GM12874 (cell line): Measurements from ENCODE around the gene CFAP206.
A peak's percentile ranks its signal among the peaks of the same experiment; 100 is the strongest.

ENCODE experiments used
- CTCF ChIP-seq: IDR thresholded peaks from 2 replicates; pipeline ENCODE4 v1.5.1; 2011; ENCODE audit warnings: low read depth, mild to moderate bottlenecking, control low read depth, low read length, moderate library complexity; ENCODE audit not compliant: insufficient read depth

CFAP206 gene

GRCh38 chr6:87395431-87395830, 12.3 kb upstream of the CFAP206 start:
- no peak for TF ChIP-seq CTCF

- TF ChIP-seq CTCF: 0 out of 2 replicates have a peak, but pooled peaks have one; percentile 5
Measured at GRCh38 chr6:87396595-87397392, 11.0 kb upstream of the CFAP206 start.

GRCh38 chr6:87397656-87398055, 10.1 kb upstream of the CFAP206 start:
- no peak for TF ChIP-seq CTCF

GRCh38 chr6:87401832-87402231, 5.9 kb upstream of the CFAP206 start:
- no peak for TF ChIP-seq CTCF

GRCh38 chr6:87407561-87407900, 241 bp upstream of the CFAP206 start:
- TF ChIP-seq CTCF: no peak

- no peak for TF ChIP-seq CTCF
Measured at GRCh38 chr6:87408721-87409155, 966 bp downstream of the CFAP206 start.

- no peak for TF ChIP-seq CTCF
Measured at GRCh38 chr6:87419266-87419665, 11.5 kb downstream of the CFAP206 start.
